Right cardiac atrium (tissue), 5 donors: ENCODE measurements around the gene XPR1. TPM values are rescaled to one million over a fixed set of nuclear protein-coding genes. Genes with fewer than 3 reads are reported as not detected.
"Not testable (repeated sequence)": the region's sequence is repeated elsewhere in the genome, so short reads cannot be mapped to it uniquely, and the experiment has no call there.

ENCODE experiments used
- ATAC-seq, 2 donors: fragments of 200-7000 bp; cut with Tn5 transposase; one replicate each; pipeline versions ENCODE4 v1.8.0 to v1.9.1; 2020; ENCODE audit warnings: moderate library complexity in 2 of 2, mild to moderate bottlenecking in 1 of 2
- DNase-seq, 3 donors: peaks; one replicate each; pipeline ENCODE4 v3.0.0-alpha.2; 2020
- H3K27ac ChIP-seq: one replicate; pipeline ENCODE4 v1.5.1; 2013; ENCODE audit warnings: mild to moderate bottlenecking, low read length, control low read depth, moderate library complexity
- H3K27me3 ChIP-seq: one replicate; pipeline ENCODE4 v1.6.1; 2013; ENCODE audit not compliant: control insufficient read depth, insufficient read depth
- H3K4me1 ChIP-seq: one replicate; pipeline ENCODE4 v1.6.1; 2013; ENCODE audit warnings: low read length; ENCODE audit not compliant: control insufficient read depth, insufficient read depth
- H3K4me3 ChIP-seq: one replicate; pipeline ENCODE4 v1.5.1; 2013; ENCODE audit warnings: low read length, control low read depth
- H3K9me3 ChIP-seq: one replicate; pipeline ENCODE4 v1.6.1; 2013; ENCODE audit warnings: low read length; ENCODE audit not compliant: control insufficient read depth
- WGBS: extraction: QIAGEN DNeasy Blood & Tissue Kit; methylation state at CpG from one replicate; pipeline ENCODE4 v1.1.7; 2013; 5-methylcytosine and 5-hydroxymethylcytosine counted together
- intact Hi-C, 4 donors: fragments of 100-400 bp; cut with DNase I; formaldehyde crosslinking; loops; one replicate each; pipeline versions ENCODE4 v1.11.0 to v1.14.0; 2022 to 2023
- polyA plus RNA-seq: library from polyadenylated mRNA; stranded (reverse); fragments of 200-250 nt; gene quantifications from one replicate; pipeline ENCODE4 v1.2.3, GENCODE V29; 2013
- total RNA-seq, 4 donors: library from RNA; stranded (reverse); fragmentation: NEBNext Ultra II Directional; extraction: Animal tissue kit (Norgen Biotek cat#: 25700); gene quantifications; one replicate each; pipeline ENCODE4 v1.2.1, GENCODE V29; 2021
- donor health status: healthy with polysubstance abuse.
- donor health status: DM: no; HTN: yes; CAD: no.
- donor health status: DM: no; HTN: no; CAD: no.
- donor health status: DM: no; HTN: yes; CAD: no; lungs with severe emphysema.
- donor health status: DM: yes; HTN: yes; CAD: no.

The XPR1 gene
- total and polyA plus RNA-seq, 5 donors = 10.7 to 33.4 (median 31.4) TPM

- WGBS = 97% methylated on average over 1 of the region's 1 CpG
These were observed 92.2 kb downstream of the XPR1 start for GRCh38 chr1:180724055-180724454.

GRCh38 chr1:180726024-180726423 is 94.2 kb downstream of the XPR1 start:
- H3K4me3 ChIP-seq, H3K4me1 ChIP-seq, intact Hi-C loops, H3K27me3 ChIP-seq, H3K9me3 ChIP-seq, ATAC-seq, H3K27ac ChIP-seq, DNase-seq: not testable (repeated sequence)
- WGBS = 98% methylated on average over 6 of the region's 6 CpGs

More at GRCh38 chr1:180724055-180724454, 92.2 kb downstream of the XPR1 start:
- Histone ChIP-seq H3K27me3 (no peaks in the 10 kb centered on the region), H3K27ac (no peak overlapping the region), H3K4me1 (no peaks in the 10 kb centered on the region), H3K4me3 (no peak overlapping the region), H3K9me3 (no peaks in the 10 kb centered on the region)
- ATAC-seq (no peak), DNase-seq (no peak)
- intact Hi-C loops = no loop called here

- ATAC-seq, H3K4me3 ChIP-seq, H3K4me1 ChIP-seq, DNase-seq, intact Hi-C loops, H3K27ac ChIP-seq, H3K27me3 ChIP-seq, H3K9me3 ChIP-seq: not testable (repeated sequence)
- WGBS = 74% methylated on average over 3 of the region's 3 CpGs
These were observed 95.9 kb downstream of the XPR1 start for GRCh38 chr1:180727751-180728150.

- WGBS = 97% methylated on average over 4 of the region's 4 CpGs
- no peak for ATAC-seq
- Histone ChIP-seq H3K4me3 (no peak overlapping the region), H3K9me3 (no peaks in the 10 kb centered on the region), H3K4me1 (no peaks in the 10 kb centered on the region), H3K27me3 (no peaks in the 10 kb centered on the region), H3K27ac (no peak overlapping the region)
- intact Hi-C loops = no loop called here
- no peak for DNase-seq
These were observed 96.8 kb downstream of the XPR1 start for GRCh38 chr1:180728472-180729106.

GRCh38 chr1:180731131-180731530 is 99.3 kb downstream of the XPR1 start:
- ATAC-seq (no peak), DNase-seq (no peak)
- no peaks in the 10 kb centered on the region for H3K27me3 ChIP-seq
- no peaks in the 10 kb centered on the region for H3K4me1 ChIP-seq
- 97% methylated on average over 4 of the region's 4 CpGs for WGBS
- H3K27ac ChIP-seq = no peak overlapping the region
- no peak overlapping the region for H3K4me3 ChIP-seq
- no peaks in the 10 kb centered on the region for H3K9me3 ChIP-seq
- intact Hi-C loops = no loop called here

GRCh38 chr1:180732866-180733265 is 101.0 kb downstream of the XPR1 start:
- no peaks in the 10 kb centered on the region for H3K27me3 ChIP-seq
- DNase-seq (no peak), ATAC-seq (no peak)
- intact Hi-C loops = no loop called here
- no peak overlapping the region for H3K27ac ChIP-seq
- WGBS = 96% methylated on average over 14 of the region's 14 CpGs
- no peaks in the 10 kb centered on the region for H3K9me3 ChIP-seq
- H3K4me3 ChIP-seq = no peak overlapping the region
- H3K4me1 ChIP-seq = no peaks in the 10 kb centered on the region

GRCh38 chr1:180734366-180734765 is 102.5 kb downstream of the XPR1 start:
- intact Hi-C loops = no loop called here
- Histone ChIP-seq H3K27me3 (no peaks in the 10 kb centered on the region), H3K9me3 (no peaks in the 10 kb centered on the region), H3K4me3 (no peak overlapping the region), H3K27ac (no peak overlapping the region), H3K4me1 (no peaks in the 10 kb centered on the region)
- ATAC-seq (no peak), DNase-seq (no peak)
- 98% methylated on average over 2 of the region's 2 CpGs for WGBS

- no peak for DNase-seq
- Histone ChIP-seq H3K9me3 (no peaks in the 10 kb centered on the region), H3K27ac (no peak overlapping the region), H3K4me1 (no peaks in the 10 kb centered on the region), H3K4me3 (no peak overlapping the region), H3K27me3 (no peaks in the 10 kb centered on the region)
- no peak for ATAC-seq
- intact Hi-C loops = no loop called here
These were observed 110.8 kb downstream of the XPR1 start for GRCh38 chr1:180742663-180743062.

- DNase-seq = no peak
- ATAC-seq = no peak
- no peaks in the 10 kb centered on the region for H3K27me3 ChIP-seq
- no peaks in the 10 kb centered on the region for H3K4me1 ChIP-seq
- H3K9me3 ChIP-seq = no peaks in the 10 kb centered on the region
- no peak overlapping the region for H3K27ac ChIP-seq
- intact Hi-C loops = no loop called here
- H3K4me3 ChIP-seq = no peak overlapping the region
These were observed 112.0 kb downstream of the XPR1 start for GRCh38 chr1:180743868-180744267.

- ATAC-seq = no peak
- Histone ChIP-seq H3K4me1 (no peaks in the 10 kb centered on the region), H3K27ac (no peak overlapping the region), H3K9me3 (no peaks in the 10 kb centered on the region), H3K4me3 (no peak overlapping the region), H3K27me3 (no peaks in the 10 kb centered on the region)
- intact Hi-C loops = no loop called here
- 94% methylated on average over 6 of the region's 6 CpGs for WGBS
- no peak for DNase-seq
These were observed 113.3 kb downstream of the XPR1 start for GRCh38 chr1:180745098-180745497.

GRCh38 chr1:180751921-180752320 is 120.1 kb downstream of the XPR1 start:
- ATAC-seq = no peak
- Histone ChIP-seq H3K27ac (no peak overlapping the region), H3K4me3 (no peak overlapping the region), H3K27me3 (no peaks in the 10 kb centered on the region), H3K9me3 (no peaks in the 10 kb centered on the region), H3K4me1 (no peaks in the 10 kb centered on the region)
- intact Hi-C loops = no loop called here
- 81% methylated on average over 2 of the region's 2 CpGs for WGBS
- DNase-seq = no peak

GRCh38 chr1:180754453-180754852 is 122.6 kb downstream of the XPR1 start:
- H3K9me3 ChIP-seq = no peaks in the 10 kb centered on the region
- no peaks in the 10 kb centered on the region for H3K4me1 ChIP-seq
- no peak overlapping the region for H3K27ac ChIP-seq
- 97% methylated on average over 7 of the region's 7 CpGs for WGBS
- no peak overlapping the region for H3K4me3 ChIP-seq
- H3K27me3 ChIP-seq = no peaks in the 10 kb centered on the region
- ATAC-seq (no peak), DNase-seq (no peak)
- intact Hi-C loops = no loop called here
